IMR-90 (cell line): ENCODE data around the gene ENKUR. TPM values are rescaled to one million over a fixed set of nuclear protein-coding genes. Genes with fewer than 3 reads are reported as not detected.

ENCODE experiments used
- ATAC-seq: fragments of 200-7000 bp; cut with Tn5 transposase; 2 replicates; pipeline ENCODE4 v1.9.1; 2020; ENCODE audit warnings: low read depth, mild to moderate bottlenecking, moderate library complexity
- BruUV-seq: library from RNA; stranded (reverse); fragments of 400-500 nt; replicated peaks from 2 replicates; lab custom pipeline; 2021; lab: Mats Ljungman, UMichigan
- CTCF ChIA-PET: fragments of 300-600 bp; formaldehyde crosslinking; extraction: SDS; loops from one replicate; lab custom pipeline; 2021; ENCODE audit warnings: antibody characterized with exemption; lab: Yijun Ruan, JAX
- POLR2A ChIA-PET: fragments of 300-600 bp; sonication (Branson Sonifier 250); formaldehyde crosslinking; loops from one replicate; lab custom pipeline; 2022; ENCODE audit warnings: antibody characterized with exemption; ENCODE audit not compliant: unreplicated experiment; lab: Charles Lee
- DNase-seq: peaks from one replicate; pipeline ENCODE4 v3.0.0; 2013
- H2AFZ ChIP-seq: replicated peaks from 2 replicates; pipeline ENCODE3; 2013; ENCODE audit warnings: low read length, mild to moderate bottlenecking; ENCODE audit not compliant: poor library complexity
- H2AK5ac ChIP-seq: 2 replicates; pipeline ENCODE4 v1.6.1; 2013; ENCODE audit warnings: low read depth, low read length, inconsistent platforms
- H2AK9ac ChIP-seq: replicated peaks from 2 replicates; pipeline ENCODE3; 2013; ENCODE audit warnings: mild to moderate bottlenecking, low read depth, low read length, moderate library complexity; ENCODE audit not compliant: poor library complexity
- H2BK120ac ChIP-seq: 2 replicates; pipeline ENCODE4 v1.6.1; 2013; ENCODE audit warnings: low read depth, low read length, inconsistent platforms
- H2BK15ac ChIP-seq: 3 replicates; pipeline ENCODE4 v1.6.1; 2013; ENCODE audit warnings: low read depth, low read length, inconsistent platforms
- H2BK20ac ChIP-seq: 2 replicates; pipeline ENCODE4 v1.6.1; 2013; ENCODE audit warnings: low read depth, mild to moderate bottlenecking, inconsistent platforms, low read length, moderate library complexity
- H2BK5ac ChIP-seq: 2 replicates; pipeline ENCODE4 v1.6.1; 2013; ENCODE audit warnings: mild to moderate bottlenecking, low read depth, low read length, inconsistent platforms; ENCODE audit not compliant: poor library complexity, severe bottlenecking
- H3K14ac ChIP-seq: replicated peaks from 2 replicates; pipeline ENCODE4 v1.6.1; 2013; ENCODE audit warnings: low read depth, low read length, inconsistent platforms
- H3K18ac ChIP-seq: 2 replicates; pipeline ENCODE4 v1.6.1; 2013; ENCODE audit warnings: low read depth, low read length, control low read depth
- H3K23ac ChIP-seq: 2 replicates; pipeline ENCODE4 v1.6.1; 2013; ENCODE audit warnings: low read depth, low read length, inconsistent platforms
- H3K27ac ChIP-seq: 2 replicates; pipeline ENCODE4 v1.5.1; 2013; ENCODE audit warnings: mild to moderate bottlenecking, control low read depth, low read length; ENCODE audit not compliant: insufficient read depth
- H3K27me3 ChIP-seq: 2 replicates; pipeline ENCODE4 v1.6.1; 2013; ENCODE audit warnings: low read length; ENCODE audit not compliant: control insufficient read depth, insufficient read depth
- H3K36me3 ChIP-seq: 2 replicates; pipeline ENCODE4 v1.6.1; 2013; ENCODE audit warnings: low read length, mixed read lengths; ENCODE audit not compliant: control insufficient read depth, insufficient read depth
- H3K4ac ChIP-seq: 2 replicates; pipeline ENCODE4 v1.6.1; 2013; ENCODE audit warnings: low read depth, low read length, inconsistent platforms
- H3K4me1 ChIP-seq: 2 replicates; pipeline ENCODE4 v1.6.1; 2013; ENCODE audit warnings: low read length, mixed read lengths; ENCODE audit not compliant: control insufficient read depth, insufficient read depth
- H3K4me2 ChIP-seq: 2 replicates; pipeline ENCODE4 v1.6.1; 2013; ENCODE audit warnings: low read depth, mild to moderate bottlenecking, control low read depth, low read length, moderate library complexity
- H3K4me3 ChIP-seq: 2 replicates; pipeline ENCODE4 v1.5.1; 2013; ENCODE audit warnings: low read depth, mild to moderate bottlenecking, control low read depth, low read length, moderate library complexity; ENCODE audit not compliant: insufficient read depth
- H3K56ac ChIP-seq: 2 replicates; pipeline ENCODE4 v1.6.1; 2013; ENCODE audit warnings: low read length, inconsistent platforms; ENCODE audit not compliant: insufficient read depth; ENCODE audit errors: extremely low read depth
- H3K79me1 ChIP-seq, 2 experiments: 2 replicates each; pipeline ENCODE4 v1.6.1; 2013; ENCODE audit warnings: low read length in 2 of 2, inconsistent platforms in 1 of 2, low read depth in 1 of 2
- H3K9ac ChIP-seq: 2 replicates; pipeline ENCODE4 v1.6.1; 2013; ENCODE audit warnings: low read depth, low read length, control low read depth
- H3K9me1 ChIP-seq: 2 replicates; pipeline ENCODE4 v1.6.1; 2013; ENCODE audit warnings: low read length, inconsistent platforms; ENCODE audit not compliant: insufficient read depth
- H3K9me3 ChIP-seq: 2 replicates; pipeline ENCODE4 v1.6.1; 2013; ENCODE audit warnings: low read length; ENCODE audit not compliant: control insufficient read depth, insufficient read depth
- H4K20me1 ChIP-seq: 2 replicates; pipeline ENCODE4 v1.6.1; 2013; ENCODE audit warnings: low read length, inconsistent platforms; ENCODE audit not compliant: insufficient read depth
- H4K5ac ChIP-seq: 2 replicates; pipeline ENCODE4 v1.6.1; 2013; ENCODE audit warnings: mild to moderate bottlenecking, low read depth, low read length, control low read depth
- H4K8ac ChIP-seq, 2 experiments: 2 replicates each; pipeline ENCODE4 v1.6.1; 2013; ENCODE audit warnings: low read depth in 2 of 2, low read length in 2 of 2, control low read depth in 1 of 2, inconsistent platforms in 1 of 2
- H4K91ac ChIP-seq: 2 replicates; pipeline ENCODE4 v1.6.1; 2013; ENCODE audit warnings: low read depth, low read length, inconsistent platforms; ENCODE audit not compliant: insufficient read depth
- BHLHE40 ChIP-seq: fragments of 150-350 bp; IDR thresholded peaks from 2 replicates; pipeline ENCODE4 v1.6.1; 2016; ENCODE audit warnings: mild to moderate bottlenecking, low read depth, low read length
- CHD1 ChIP-seq: IDR thresholded peaks from 2 replicates; pipeline ENCODE4 v1.6.1; 2012; ENCODE audit warnings: low read depth, low read length, improper control_type of control experiment
- CTCF ChIP-seq: conservative IDR thresholded peaks from 2 replicates; pipeline ENCODE4 v1.5.1; 2012; ENCODE audit warnings: mild to moderate bottlenecking, low read depth, low read length, improper control_type of control experiment
- ELK1 ChIP-seq: fragments of 150-350 bp; IDR thresholded peaks from 2 replicates; pipeline ENCODE4 v1.6.1; 2016; ENCODE audit warnings: low read depth, mild to moderate bottlenecking, low read length, moderate library complexity, borderline replicate concordance
- FOS ChIP-seq: fragments of 150-350 bp; IDR thresholded peaks from 2 replicates; pipeline ENCODE4 v1.6.1; 2016; ENCODE audit warnings: low read depth, low read length
- MAFK ChIP-seq: IDR thresholded peaks from 2 replicates; pipeline ENCODE4 v1.6.1; 2012; ENCODE audit warnings: low read depth, low read length, improper control_type of control experiment
- MAZ ChIP-seq: IDR thresholded peaks from 2 replicates; pipeline ENCODE4 v1.6.1; 2012; ENCODE audit warnings: low read depth, mild to moderate bottlenecking, low read length, improper control_type of control experiment, moderate library complexity, borderline replicate concordance
- MXI1 ChIP-seq: IDR thresholded peaks from 2 replicates; pipeline ENCODE4 v1.6.1; 2012; ENCODE audit warnings: low read depth, mild to moderate bottlenecking, low read length, moderate library complexity, borderline replicate concordance
- NFE2L2 ChIP-seq: fragments of 150-350 bp; IDR thresholded peaks from 2 replicates; pipeline ENCODE4 v1.6.1; 2016; ENCODE audit warnings: low read depth, mild to moderate bottlenecking, low read length
- RAD21 ChIP-seq: IDR thresholded peaks from 2 replicates; pipeline ENCODE4 v1.6.1; 2012; ENCODE audit warnings: low read length, improper control_type of control experiment
- RCOR1 ChIP-seq: IDR thresholded peaks from 2 replicates; pipeline ENCODE4 v1.6.1; 2012; ENCODE audit warnings: mild to moderate bottlenecking, low read length, improper control_type of control experiment; ENCODE audit not compliant: insufficient replicate concordance
- RFX5 ChIP-seq: IDR thresholded peaks from 2 replicates; pipeline ENCODE4 v1.8.0; 2012; ENCODE audit warnings: low read depth, mild to moderate bottlenecking, low read length, moderate library complexity
- USF2 ChIP-seq: fragments of 150-350 bp; IDR thresholded peaks from 2 replicates; pipeline ENCODE4 v1.6.1; 2017; ENCODE audit warnings: mild to moderate bottlenecking, antibody characterized with exemption, low read length, low read depth
- dilution Hi-C: fragments of 300-500 bp; cut with HindIII; formaldehyde crosslinking; loops from one replicate; pipeline ENCODE4 v1.14.3; 2018; ENCODE audit warnings: low sequenced_read_pairs; ENCODE audit not compliant: unreplicated experiment
- in situ Hi-C: fragments of 300-500 bp; cut with MboI; formaldehyde crosslinking; loops from 3 replicates; pipeline ENCODE4 v1.14.3; 2019; ENCODE audit warnings: low sequenced_read_pairs, inconsistent platforms, mixed read lengths
- intact Hi-C: fragments of 100-400 bp; cut with micrococcal nuclease; formaldehyde crosslinking; loops from 2 replicates; pipeline ENCODE4 v1.10.0; 2022
- polyA plus RNA-seq, 3 experiments: library from polyadenylated mRNA; depleted of rRNA; stranded (reverse); fragments of >200 nt; gene quantifications; 2 replicates each; pipeline ENCODE4 v1.2.3, GENCODE V29; 2012; ENCODE audit warnings: low replicate concordance in 1 of 3
- total RNA-seq: library from RNA; depleted of rRNA; stranded (reverse); fragments of >200 nt; gene quantifications from 2 replicates; pipeline ENCODE4 v1.2.3, GENCODE V29; 2012

The ENKUR gene
- total and polyA plus RNA-seq, 2 of the 4 experiments (the other 2 are of a cell fraction) = not detected

DNA sequence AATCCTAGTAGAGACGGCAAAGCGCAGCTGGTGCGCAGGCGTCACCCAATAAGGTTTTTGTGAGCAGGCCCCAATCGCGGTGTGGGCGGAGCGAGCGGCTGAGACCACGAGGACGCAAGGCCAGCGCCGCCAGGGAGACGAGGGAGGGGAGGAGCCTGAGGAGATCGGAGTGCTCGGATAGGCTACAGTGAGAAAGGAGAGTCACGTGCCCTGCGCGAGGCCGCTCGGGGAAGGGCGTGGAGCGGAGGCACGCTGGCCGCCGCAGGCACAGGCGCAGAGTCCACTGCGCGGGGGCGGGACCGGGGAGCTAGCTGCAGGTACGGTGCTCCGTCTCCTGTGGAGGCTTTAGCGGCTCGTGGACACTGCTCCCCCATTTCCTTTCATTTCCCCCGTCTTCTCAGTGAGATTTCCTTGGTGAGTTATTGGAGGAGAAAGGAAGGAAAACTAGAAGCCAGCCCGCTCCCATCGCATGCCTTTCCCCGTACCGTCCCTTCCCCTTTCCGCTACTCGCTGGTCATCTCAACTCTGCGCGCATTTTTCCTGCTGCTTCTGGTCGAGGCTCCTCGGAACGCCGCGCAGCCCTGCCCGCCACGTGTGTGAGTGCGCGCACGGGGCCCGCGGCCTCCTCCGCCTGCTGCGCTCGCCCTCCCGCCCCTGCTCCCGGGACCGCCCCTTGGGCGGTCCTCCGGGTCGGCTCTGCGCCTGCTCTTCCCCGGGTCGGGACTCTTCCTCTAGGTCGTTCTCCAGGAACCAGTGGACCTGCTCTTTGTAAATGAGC lies 607 bp upstream of the ENKUR start, which contains the start of gene THNSL1 (continued):
- peak; percentile 99 for TF ChIP-seq USF2

- H3K4me3 ChIP-seq = no peak overlapping the region
- H4K91ac ChIP-seq = no peak overlapping the region
- BruUV-seq = no TSS peak
- CTCF ChIA-PET = interaction anchor here (1.0 kb wide), 1 partner anchor 66 kb away, joined by 4 read pairs; no protein-coding TSS in a partner anchor
- no peaks in the 10 kb centered on the region for H3K9me3 ChIP-seq
- intact Hi-C loops = no loop called here
- POLR2A ChIA-PET = no interaction called here
- no peaks in the 10 kb centered on the region for H3K27me3 ChIP-seq
- H2AFZ ChIP-seq = no peak overlapping the region
- H2AK5ac ChIP-seq = no peak overlapping the region
- H4K20me1 ChIP-seq = no peaks in the 10 kb centered on the region
- dilution Hi-C loops = no loop called here
- H3K4ac ChIP-seq = no peak overlapping the region
- no peak overlapping the region for H2BK15ac ChIP-seq
- no peak overlapping the region for H2AK9ac ChIP-seq
- no peak overlapping the region for H2BK20ac ChIP-seq
- no peak overlapping the region for H3K23ac ChIP-seq
- H3K9ac ChIP-seq = no peak overlapping the region
- H4K8ac ChIP-seq = no peak overlapping the region
- H3K4me1 ChIP-seq = peaks cover 1% of the 10 kb centered on the region; the same call in 1 of the 2 replicates
- H3K36me3 ChIP-seq = no peaks in the 10 kb centered on the region
- H3K14ac ChIP-seq = no peak overlapping the region
- no peak overlapping the region for H3K56ac ChIP-seq
- no peak overlapping the region for H2BK5ac ChIP-seq
- H3K4me2 ChIP-seq = no peak overlapping the region
- no peak overlapping the region for H3K27ac ChIP-seq
- H4K5ac ChIP-seq = no peak overlapping the region
- in situ Hi-C loops = no loop called here
- no peak overlapping the region for H3K18ac ChIP-seq
- ATAC-seq (no peak), DNase-seq (no peak)
- H2BK120ac ChIP-seq = no peak overlapping the region
- H3K79me1 ChIP-seq = peaks cover 0 to 4% of the 10 kb centered on the region in 2 experiments; a peak in 1 of 4 replicates
- no peaks in the 10 kb centered on the region for H3K9me1 ChIP-seq
- TF ChIP-seq CTCF (no peak), RFX5 (no peak), FOS (no peak), ELK1 (no peak), BHLHE40 (no peak), NFE2L2 (no peak), CHD1 (no peak), MAFK (no peak), MXI1 (no peak), RCOR1 (no peak), RAD21 (no peak), MAZ (no peak)
These were observed 1.4 kb downstream of the ENKUR start for GRCh38 chr10:25014579-25014978.
